Sigmoid colon (tissue), 7 donors: ENCODE data around the gene XAGE2. TPM values are rescaled to one million over a fixed set of nuclear protein-coding genes. Genes with fewer than 3 reads are reported as not detected.

Experiments
- DNase-seq: peaks from one replicate; pipeline ENCODE4 v3.0.0-alpha.2; 2019
- H3K27ac ChIP-seq, 4 donors: fragments of 200-600 bp; sonication (generic); one replicate each; pipeline ENCODE4 v1.5.1; 2016 to 2019; ENCODE audit warnings: mild to moderate bottlenecking in 1 of 4
- H3K27me3 ChIP-seq, 3 donors: fragments of 200-600 bp; sonication (generic); one replicate each; pipeline ENCODE4 v1.5.1; 2019; ENCODE audit warnings: mild to moderate bottlenecking in 1 of 3
- H3K36me3 ChIP-seq, 4 donors: fragments of 200-600 bp; sonication (generic); one replicate each; pipeline ENCODE4 v1.5.1; 2016 to 2019
- H3K4me1 ChIP-seq, 4 donors: fragments of 200-600 bp; sonication (generic); one replicate each; pipeline ENCODE4 v1.5.1; 2017 to 2019
- H3K4me3 ChIP-seq, 4 donors: fragments of 200-600 bp; sonication (generic); one replicate each; pipeline ENCODE4 v1.5.1; 2017 to 2019; ENCODE audit warnings: mild to moderate bottlenecking in 2 of 4, moderate library complexity in 1 of 4
- H3K9me3 ChIP-seq, 4 donors: fragments of 200-600 bp in 3 of 4; sonication (generic) in 3 of 4; one replicate each; pipeline versions ENCODE4 v1.5.1 to v1.6.1; 2013 to 2019
- EP300 ChIP-seq, 4 donors: sonication (generic); formaldehyde crosslinking; IDR thresholded peaks; one replicate each; pipeline ENCODE4 v1.6.1; 2017; ENCODE audit warnings: antibody characterized with exemption in 4 of 4
- POLR2A ChIP-seq, 2 donors: fragments of 450-650 bp; IDR thresholded peaks; one replicate each; pipeline ENCODE4 v1.6.1; 2016; ENCODE audit warnings: antibody characterized with exemption in 2 of 2, mild to moderate bottlenecking in 2 of 2, moderate library complexity in 2 of 2
- POLR2AphosphoS5 ChIP-seq, 4 donors: sonication (generic); formaldehyde crosslinking; IDR thresholded peaks; one replicate each; pipeline ENCODE4 v1.6.1; 2017; ENCODE audit warnings: antibody characterized with exemption in 4 of 4
- WGBS, 2 donors: extraction: QIAGEN DNeasy Blood & Tissue Kit; methylation state at CpG; one replicate each; pipeline ENCODE4 v1.1.7; 2013; 5-methylcytosine and 5-hydroxymethylcytosine counted together
- intact Hi-C: fragments of 100-400 bp; cut with DNase I; formaldehyde crosslinking; loops from one replicate; pipeline ENCODE4 v1.15.1; 2023
- polyA plus RNA-seq, 3 donors: library from polyadenylated mRNA; stranded (reverse); fragments of 200-250 nt; gene quantifications; one replicate each; pipeline ENCODE4 v1.2.3, GENCODE V29; 2013
- total RNA-seq, 4 donors: library from RNA; depleted of rRNA; stranded (reverse); fragments of >200 nt; gene quantifications; one replicate each; pipeline ENCODE4 v1.1.0, GENCODE V29; 2016
- TF ChIP-seq, protein P1 (sequence below), 4 experiments: fragments of 450-650 bp in 3 of 4; fragments of 200-600 bp in 1 of 4; IDR thresholded peaks; one replicate each; pipeline ENCODE4 v1.5.1; 2016 to 2019; ENCODE audit warnings: antibody characterized with exemption in 4 of 4, mild to moderate bottlenecking in 3 of 4, moderate library complexity in 2 of 4
- donor health status: healthy with polysubstance abuse.
- donor health status: Bipolar disorder and iron deficiency.
- donor health status: healthy.

XAGE2 gene
- total and polyA plus RNA-seq, 7 donors, result not detected

- H3K27me3 ChIP-seq, result no peaks in the 10 kb centered on the region
- H3K9me3 ChIP-seq, result no peaks in the 10 kb centered on the region
- no peak for DNase-seq
- H3K4me3 ChIP-seq, result no peak overlapping the region
- H3K4me1 ChIP-seq, result no peaks in the 10 kb centered on the region
- TF ChIP-seq POLR2A (IDR thresholded peaks at IDR 0.05) (no peak), EP300 (IDR thresholded peaks at IDR 0.05) (no peak), POLR2AphosphoS5 (IDR thresholded peaks at IDR 0.05) (no peak)
- TF ChIP-seq, protein P1, sequence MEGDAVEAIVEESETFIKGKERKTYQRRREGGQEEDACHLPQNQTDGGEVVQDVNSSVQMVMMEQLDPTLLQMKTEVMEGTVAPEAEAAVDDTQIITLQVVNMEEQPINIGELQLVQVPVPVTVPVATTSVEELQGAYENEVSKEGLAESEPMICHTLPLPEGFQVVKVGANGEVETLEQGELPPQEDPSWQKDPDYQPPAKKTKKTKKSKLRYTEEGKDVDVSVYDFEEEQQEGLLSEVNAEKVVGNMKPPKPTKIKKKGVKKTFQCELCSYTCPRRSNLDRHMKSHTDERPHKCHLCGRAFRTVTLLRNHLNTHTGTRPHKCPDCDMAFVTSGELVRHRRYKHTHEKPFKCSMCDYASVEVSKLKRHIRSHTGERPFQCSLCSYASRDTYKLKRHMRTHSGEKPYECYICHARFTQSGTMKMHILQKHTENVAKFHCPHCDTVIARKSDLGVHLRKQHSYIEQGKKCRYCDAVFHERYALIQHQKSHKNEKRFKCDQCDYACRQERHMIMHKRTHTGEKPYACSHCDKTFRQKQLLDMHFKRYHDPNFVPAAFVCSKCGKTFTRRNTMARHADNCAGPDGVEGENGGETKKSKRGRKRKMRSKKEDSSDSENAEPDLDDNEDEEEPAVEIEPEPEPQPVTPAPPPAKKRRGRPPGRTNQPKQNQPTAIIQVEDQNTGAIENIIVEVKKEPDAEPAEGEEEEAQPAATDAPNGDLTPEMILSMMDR (IDR thresholded peaks at IDR 0.05), result no peak
- no peak overlapping the region for H3K27ac ChIP-seq
- intact Hi-C loops, result no loop called here
- no peaks in the 10 kb centered on the region for H3K36me3 ChIP-seq
- WGBS, 2 donors, result 4 to 9% methylated on average over 8 of the region's 8 CpGs
These were observed 5.5 kb upstream of the XAGE2 start for GRCh38 chrX:52363247-52363883.

DNA sequence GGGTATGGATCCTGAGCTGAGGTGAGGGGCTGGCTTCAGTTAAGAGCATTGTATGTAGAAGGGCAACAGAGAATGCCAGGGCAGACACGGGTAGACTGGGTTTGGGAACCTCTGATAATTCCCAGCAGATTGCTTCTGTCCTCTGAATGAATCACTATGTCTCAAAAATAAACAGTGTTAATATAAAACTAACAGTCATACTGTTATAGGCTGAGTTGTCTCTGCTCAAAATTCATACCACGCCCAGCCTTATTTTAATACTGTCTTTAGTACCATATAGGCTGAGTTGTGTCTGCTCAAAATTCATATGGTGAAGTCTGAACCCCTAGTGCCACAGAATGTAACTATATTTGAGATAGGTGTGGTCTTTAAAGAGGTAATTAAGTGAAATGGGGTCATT is 10.0 kb downstream of the XAGE2 start:
- Histone ChIP-seq H3K27me3 (no peaks in the 10 kb centered on the region), H3K4me1 (no peaks in the 10 kb centered on the region), H3K27ac (no peak overlapping the region), H3K4me3 (no peak overlapping the region), H3K36me3 (no peaks in the 10 kb centered on the region), H3K9me3 (no peaks in the 10 kb centered on the region)
- intact Hi-C loops, result no loop called here
- TF ChIP-seq POLR2AphosphoS5 (IDR thresholded peaks at IDR 0.05), result no peak
- TF ChIP-seq POLR2A (IDR thresholded peaks at IDR 0.05), result no peak
- no peak for TF ChIP-seq EP300 (IDR thresholded peaks at IDR 0.05)
- 60 to 75% methylated on average over 2 of the region's 2 CpGs for WGBS, 2 donors
- DNase-seq, result no peak

DNA sequence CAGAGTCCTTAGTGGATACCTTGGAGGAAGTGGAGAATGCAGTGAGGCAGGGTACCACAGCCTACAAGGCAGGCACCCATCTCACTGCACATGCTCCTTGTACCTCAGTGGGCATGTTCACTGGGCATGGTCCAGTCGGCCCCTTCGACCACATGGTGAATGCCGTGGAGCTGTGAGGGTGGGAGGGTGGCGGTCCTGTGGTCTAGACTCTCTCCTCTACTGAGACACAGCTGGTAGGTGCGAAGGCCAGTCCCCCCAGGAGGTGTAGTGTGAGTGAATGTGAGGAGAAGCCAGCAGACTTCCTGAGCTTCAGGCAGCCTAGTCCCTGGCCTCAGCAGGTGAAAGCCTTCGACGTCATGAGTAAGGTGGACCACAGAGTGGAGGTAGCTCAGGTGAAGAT is 12.2 kb downstream of the XAGE2 start:
- H3K9me3 ChIP-seq, result no peaks in the 10 kb centered on the region
- intact Hi-C loops, result no loop called here
- no peaks in the 10 kb centered on the region for H3K27me3 ChIP-seq
- H3K36me3 ChIP-seq, result no peaks in the 10 kb centered on the region
- no peak overlapping the region for H3K4me3 ChIP-seq
- no peaks in the 10 kb centered on the region for H3K4me1 ChIP-seq
- DNase-seq, result no peak
- 90 to 92% methylated on average over 7 of the region's 7 CpGs for WGBS, 2 donors
- no peak overlapping the region for H3K27ac ChIP-seq
- TF ChIP-seq POLR2AphosphoS5 (IDR thresholded peaks at IDR 0.05), result no peak
- TF ChIP-seq, protein P1 (IDR thresholded peaks at IDR 0.05), result no peak
- TF ChIP-seq POLR2A (IDR thresholded peaks at IDR 0.05), result no peak
- no peak for TF ChIP-seq EP300 (IDR thresholded peaks at IDR 0.05)

DNA sequence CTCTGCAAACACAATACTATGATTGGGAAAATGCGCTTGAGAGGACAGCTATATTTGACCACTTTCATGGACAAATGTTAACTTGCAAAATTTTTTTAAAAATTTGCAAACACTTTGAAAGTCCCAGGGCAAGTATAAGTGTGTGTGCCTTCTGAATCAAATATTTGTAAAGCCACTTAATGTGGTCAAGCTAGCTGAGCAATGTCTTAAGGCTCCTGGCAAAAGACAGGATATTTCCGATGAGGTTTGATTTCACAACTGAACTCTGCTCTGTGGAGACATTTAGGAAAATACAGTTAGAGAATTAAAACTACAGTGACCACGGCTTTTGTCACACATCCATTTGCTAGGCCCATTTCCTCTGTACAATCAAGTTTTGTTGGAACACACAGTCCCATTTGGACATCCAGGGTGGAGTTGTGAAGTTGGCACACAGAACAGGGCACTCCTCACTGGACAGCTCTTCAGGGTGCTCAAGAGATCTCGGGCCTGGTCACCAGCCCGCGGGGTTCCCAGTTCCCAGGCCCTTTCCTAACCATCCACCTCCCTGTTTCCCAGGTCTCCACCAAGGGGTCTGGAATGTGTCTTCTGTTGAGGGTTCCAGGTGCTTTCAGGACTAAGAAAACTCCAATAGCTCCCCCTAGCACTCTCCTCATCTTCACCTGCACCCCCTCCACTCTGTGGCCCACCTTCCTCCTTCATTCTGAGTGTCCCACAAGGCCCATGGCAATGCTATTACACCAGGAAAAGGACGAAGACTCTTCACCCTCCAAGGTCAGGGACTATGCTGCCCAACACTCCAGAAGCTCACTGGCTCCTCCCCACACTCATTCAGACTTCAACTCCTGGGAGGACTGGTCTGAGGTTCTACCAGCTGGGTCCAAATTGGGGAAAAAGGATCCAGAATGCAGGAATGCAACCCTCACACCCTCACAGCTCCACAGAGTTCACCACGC is 41.9 kb downstream of the XAGE2 start:
- 86 to 90% methylated on average over 8 of the region's 8 CpGs for WGBS, 2 donors
- H3K4me1 ChIP-seq, result no peaks in the 10 kb centered on the region
- H3K4me3 ChIP-seq, result no peak overlapping the region
- DNase-seq, result no peak
- TF ChIP-seq, protein P1 (IDR thresholded peaks at IDR 0.05), result no peak
- no peak for TF ChIP-seq EP300 (IDR thresholded peaks at IDR 0.05)
- intact Hi-C loops, result no loop called here
- no peak overlapping the region for H3K27ac ChIP-seq
- H3K9me3 ChIP-seq, result no peaks in the 10 kb centered on the region
- no peaks in the 10 kb centered on the region for H3K36me3 ChIP-seq
- no peaks in the 10 kb centered on the region for H3K27me3 ChIP-seq

DNA sequence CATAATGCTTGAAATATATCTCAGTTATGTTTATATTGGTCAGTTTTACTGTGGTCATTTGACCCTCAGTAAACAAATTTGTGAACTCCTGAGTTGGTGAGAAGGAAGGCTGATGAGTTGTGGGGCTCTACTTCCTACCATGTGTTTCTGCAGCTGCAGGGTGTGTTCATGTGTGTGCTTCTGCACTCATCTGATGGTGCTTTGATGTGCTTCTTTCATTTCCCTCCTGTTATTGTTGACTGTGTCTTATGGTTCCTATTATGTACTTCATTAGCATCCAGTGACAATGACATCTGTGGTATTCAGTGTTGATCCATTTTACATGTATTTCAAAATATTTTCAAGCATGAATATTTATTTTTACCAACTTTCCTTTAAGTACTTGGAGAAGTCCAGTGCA is 46.5 kb downstream of the XAGE2 start:
- Histone ChIP-seq H3K9me3 (no peaks in the 10 kb centered on the region), H3K36me3 (no peaks in the 10 kb centered on the region), H3K4me3 (no peak overlapping the region), H3K4me1 (no peaks in the 10 kb centered on the region), H3K27ac (no peak overlapping the region), H3K27me3 (no peaks in the 10 kb centered on the region)
- intact Hi-C loops, result no loop called here
- TF ChIP-seq POLR2A (IDR thresholded peaks at IDR 0.05), result no peak
- TF ChIP-seq EP300 (IDR thresholded peaks at IDR 0.05), result no peak
- TF ChIP-seq, protein P1 (IDR thresholded peaks at IDR 0.05), result no peak
- TF ChIP-seq POLR2AphosphoS5 (IDR thresholded peaks at IDR 0.05), result no peak
- DNase-seq, result no peak
